Measurements from ENCODE around the gene CKS1B.

CKS1B gene

GRCh38 chr1:155016231-155016831, 41.9 kb downstream of the CKS1B start:
- no peak for DNase-seq

GRCh38 chr1:155017041-155017945, 42.8 kb downstream of the CKS1B start:
- DNase-seq, result peak; percentile 69

- no peak for DNase-seq
Observed at GRCh38 chr1:155017946-155018316, 43.5 kb downstream of the CKS1B start.

GRCh38 chr1:155018617-155019348, 44.3 kb downstream of the CKS1B start:
- no peak for DNase-seq

GRCh38 chr1:155019377-155020245, 45.1 kb downstream of the CKS1B start:
- no peak for DNase-seq

GRCh38 chr1:155022136-155022926, 47.9 kb downstream of the CKS1B start:
- no peak for DNase-seq

GRCh38 chr1:155022927-155023236, 48.4 kb downstream of the CKS1B start:
- DNase-seq, result no peak

GRCh38 chr1:155023627-155024026, 49.1 kb downstream of the CKS1B start:
- DNase-seq, result no peak

GRCh38 chr1:155024315-155024714, 49.8 kb downstream of the CKS1B start:
- no peak for DNase-seq

GRCh38 chr1:155026154-155026553, 51.7 kb downstream of the CKS1B start:
- no peak for DNase-seq

- no peak for DNase-seq
Observed at GRCh38 chr1:155026588-155026987, 52.1 kb downstream of the CKS1B start.
